DOHH2 (cell line): ENCODE results near the gene RASSF3.

Source experiments
- H3F3A ChIP-seq: fragments of 200-600 bp; sonication (generic), shearing (Covaris generic); 2 replicates; pipeline ENCODE4 v1.6.0; 2016; ENCODE audit warnings: antibody characterized with exemption, mild to moderate bottlenecking; ENCODE audit not compliant: control insufficient read depth, insufficient read depth
- H3K27ac ChIP-seq: fragments of 200-600 bp; sonication (generic); 2 replicates; pipeline ENCODE4 v1.5.1; 2014; ENCODE audit warnings: low read depth, mild to moderate bottlenecking, low read length, moderate library complexity
- H3K27me3 ChIP-seq: fragments of 200-600 bp; sonication (generic); 2 replicates; pipeline ENCODE4 v1.6.1; 2014; ENCODE audit warnings: mild to moderate bottlenecking, low read length, mixed read lengths; ENCODE audit not compliant: control insufficient read depth
- H3K36me3 ChIP-seq: fragments of 200-600 bp; sonication (generic); 2 replicates; pipeline ENCODE4 v1.6.1; 2014; ENCODE audit warnings: mild to moderate bottlenecking, low read length, moderate library complexity, mixed read lengths; ENCODE audit not compliant: control insufficient read depth
- H3K4me1 ChIP-seq: fragments of 200-600 bp; sonication (generic); 2 replicates; pipeline ENCODE4 v1.6.1; 2014; ENCODE audit warnings: mild to moderate bottlenecking, low read length, mixed read lengths; ENCODE audit not compliant: control insufficient read depth
- H3K4me2 ChIP-seq: fragments of 200-600 bp; sonication (generic); 2 replicates; pipeline ENCODE4 v1.6.0; 2014; ENCODE audit warnings: mild to moderate bottlenecking, low read length, moderate library complexity
- H3K4me3 ChIP-seq: fragments of 200-600 bp; sonication (generic); 2 replicates; pipeline ENCODE4 v1.5.1; 2014; ENCODE audit warnings: mild to moderate bottlenecking, low read length, mixed read lengths
- H3K79me2 ChIP-seq: fragments of 200-600 bp; sonication (generic); 2 replicates; pipeline ENCODE4 v1.6.1; 2014; ENCODE audit warnings: mild to moderate bottlenecking, low read length, mixed read lengths; ENCODE audit not compliant: control insufficient read depth
- H3K9me2 ChIP-seq: fragments of 200-600 bp; sonication (generic); replicated peaks from 2 replicates; pipeline ENCODE4 v1.6.1; 2014; ENCODE audit warnings: mild to moderate bottlenecking, low read length, mixed read lengths; ENCODE audit not compliant: control insufficient read depth
- H3K9me3 ChIP-seq: fragments of 200-600 bp; sonication (generic); 2 replicates; pipeline ENCODE4 v1.6.1; 2014; ENCODE audit warnings: antibody characterized with exemption, low read length, mixed read lengths; ENCODE audit not compliant: control insufficient read depth, insufficient read depth
- H4K20me1 ChIP-seq: fragments of 200-600 bp; sonication (generic); 2 replicates; pipeline ENCODE4 v1.6.0; 2014; ENCODE audit warnings: low read depth, mild to moderate bottlenecking, antibody characterized with exemption, low read length, moderate library complexity; ENCODE audit not compliant: control insufficient read depth, insufficient read depth
- EZH2phosphoT487 ChIP-seq: fragments of 200-600 bp; sonication (generic); IDR thresholded peaks from 2 replicates; pipeline ENCODE4 v1.6.1; 2017; ENCODE audit warnings: borderline replicate concordance, mild to moderate bottlenecking, antibody characterized with exemption, low read length, moderate library complexity, mixed read lengths
- TF ChIP-seq, protein P1 (sequence below): fragments of 200-600 bp; sonication (generic); IDR thresholded peaks from one replicate; pipeline ENCODE4 v1.5.1; 2014; ENCODE audit warnings: antibody characterized with exemption, mild to moderate bottlenecking, low read depth, low read length; ENCODE audit not compliant: poor library complexity, severe bottlenecking

The RASSF3 gene

GRCh38 chr12:64566831-64567517, 43.3 kb upstream of the RASSF3 start:
- no peaks in the 10 kb centered on the region for H3K27me3 ChIP-seq
- TF ChIP-seq EZH2phosphoT487 = no peak
- TF ChIP-seq, protein P1, sequence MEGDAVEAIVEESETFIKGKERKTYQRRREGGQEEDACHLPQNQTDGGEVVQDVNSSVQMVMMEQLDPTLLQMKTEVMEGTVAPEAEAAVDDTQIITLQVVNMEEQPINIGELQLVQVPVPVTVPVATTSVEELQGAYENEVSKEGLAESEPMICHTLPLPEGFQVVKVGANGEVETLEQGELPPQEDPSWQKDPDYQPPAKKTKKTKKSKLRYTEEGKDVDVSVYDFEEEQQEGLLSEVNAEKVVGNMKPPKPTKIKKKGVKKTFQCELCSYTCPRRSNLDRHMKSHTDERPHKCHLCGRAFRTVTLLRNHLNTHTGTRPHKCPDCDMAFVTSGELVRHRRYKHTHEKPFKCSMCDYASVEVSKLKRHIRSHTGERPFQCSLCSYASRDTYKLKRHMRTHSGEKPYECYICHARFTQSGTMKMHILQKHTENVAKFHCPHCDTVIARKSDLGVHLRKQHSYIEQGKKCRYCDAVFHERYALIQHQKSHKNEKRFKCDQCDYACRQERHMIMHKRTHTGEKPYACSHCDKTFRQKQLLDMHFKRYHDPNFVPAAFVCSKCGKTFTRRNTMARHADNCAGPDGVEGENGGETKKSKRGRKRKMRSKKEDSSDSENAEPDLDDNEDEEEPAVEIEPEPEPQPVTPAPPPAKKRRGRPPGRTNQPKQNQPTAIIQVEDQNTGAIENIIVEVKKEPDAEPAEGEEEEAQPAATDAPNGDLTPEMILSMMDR = no peak
- no peak overlapping the region for H3K27ac ChIP-seq
- no peaks in the 10 kb centered on the region for H3K9me2 ChIP-seq
- no peaks in the 10 kb centered on the region for H3K9me3 ChIP-seq
- no peaks in the 10 kb centered on the region for H3F3A ChIP-seq
- no peaks in the 10 kb centered on the region for H3K4me1 ChIP-seq
- no peaks in the 10 kb centered on the region for H4K20me1 ChIP-seq
- no peaks in the 10 kb centered on the region for H3K79me2 ChIP-seq
- no peak overlapping the region for H3K4me3 ChIP-seq
- no peak overlapping the region for H3K4me2 ChIP-seq
- no peaks in the 10 kb centered on the region for H3K36me3 ChIP-seq

- Histone ChIP-seq H3K9me3 (no peaks in the 10 kb centered on the region), H3K79me2 (no peaks in the 10 kb centered on the region), H3K27ac (no peak overlapping the region), H4K20me1 (no peaks in the 10 kb centered on the region), H3K9me2 (no peaks in the 10 kb centered on the region), H3K4me1 (no peaks in the 10 kb centered on the region), H3K27me3 (no peaks in the 10 kb centered on the region), H3K36me3 (no peaks in the 10 kb centered on the region), H3F3A (no peaks in the 10 kb centered on the region), H3K4me3 (no peak overlapping the region), H3K4me2 (no peak overlapping the region)
- TF ChIP-seq EZH2phosphoT487 = no peak
- TF ChIP-seq, protein P1 = no peak
These were observed 42.7 kb upstream of the RASSF3 start for GRCh38 chr12:64567570-64567969.

DNA sequence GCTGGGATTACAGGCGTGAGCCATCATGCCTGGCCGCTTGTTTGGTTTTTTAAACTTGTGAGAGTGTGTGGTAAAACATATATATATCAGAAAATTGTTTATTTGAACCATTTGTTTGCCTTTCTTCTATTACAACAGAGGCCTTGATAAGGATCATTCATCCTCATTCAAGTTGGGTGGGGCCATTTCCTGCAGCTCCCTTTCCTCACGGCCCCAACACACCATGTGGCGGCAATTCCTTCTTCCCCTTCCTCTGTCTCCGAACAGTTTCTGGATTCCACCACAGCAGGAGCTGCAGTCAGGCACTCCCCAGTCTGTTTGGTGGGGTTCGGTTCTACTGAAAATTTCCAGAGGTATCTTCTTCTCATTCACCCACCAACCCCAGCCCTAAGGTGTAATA, 42.0 kb upstream of the RASSF3 start:
- no peaks in the 10 kb centered on the region for H3K9me2 ChIP-seq
- no peaks in the 10 kb centered on the region for H3K79me2 ChIP-seq
- H3K27me3 ChIP-seq = no peaks in the 10 kb centered on the region
- no peak overlapping the region for H3K4me3 ChIP-seq
- H3F3A ChIP-seq = no peaks in the 10 kb centered on the region
- no peak overlapping the region for H3K27ac ChIP-seq
- no peaks in the 10 kb centered on the region for H3K36me3 ChIP-seq
- no peak for TF ChIP-seq EZH2phosphoT487
- TF ChIP-seq, protein P1 = no peak
- H3K4me1 ChIP-seq = no peaks in the 10 kb centered on the region
- no peaks in the 10 kb centered on the region for H4K20me1 ChIP-seq
- no peak overlapping the region for H3K4me2 ChIP-seq
- no peaks in the 10 kb centered on the region for H3K9me3 ChIP-seq
